ENCODE measurements around the gene POLR1C.
"Not testable (repeated sequence)": the region's sequence is repeated elsewhere in the genome, so short reads cannot be mapped to it uniquely, and the experiment has no call there.

POLR1C gene

GRCh38 chr6:43516697-43517504 lies at the start of gene POLR1C, which contains the start of gene YIPF3:
TSS of gene POLR1C (plus strand) at chr6:43517089. CDS start at chr6:43517110, 21 bp downstream.
TSS of gene YIPF3 (minus strand) at chr6:43516926. CDS start at chr6:43516807, 119 bp downstream.
- peak; percentile 89 to 97 for DNase-seq (ENCODE audit: low read depth in 2 of 2)

GRCh38 chr6:43467265-43467664 lies 49.6 kb upstream of the POLR1C start:
- not testable (repeated sequence) for DNase-seq (ENCODE audit: low read depth in 2 of 2)

GRCh38 chr6:43467752-43468151 lies 49.1 kb upstream of the POLR1C start:
- DNase-seq (ENCODE audit: low read depth in 2 of 2) = no peak

GRCh38 chr6:43468240-43468639 lies 48.6 kb upstream of the POLR1C start:
- no peak for DNase-seq (ENCODE audit: low read depth in 2 of 2)

- no peak for DNase-seq (ENCODE audit: low read depth in 2 of 2)
These were observed 47.9 kb upstream of the POLR1C start for GRCh38 chr6:43468748-43469681.

GRCh38 chr6:43469947-43470346 lies 46.9 kb upstream of the POLR1C start:
- DNase-seq (ENCODE audit: low read depth in 2 of 2) = no peak

GRCh38 chr6:43471399-43471798 lies 45.5 kb upstream of the POLR1C start:
- DNase-seq (ENCODE audit: low read depth in 2 of 2) = no peak

GRCh38 chr6:43472515-43472914 lies 44.4 kb upstream of the POLR1C start:
- no peak for DNase-seq (ENCODE audit: low read depth in 2 of 2)

- no peak for DNase-seq (ENCODE audit: low read depth in 2 of 2)
These were observed 41.4 kb upstream of the POLR1C start for GRCh38 chr6:43475516-43475915.

GRCh38 chr6:43476746-43477145 lies 40.1 kb upstream of the POLR1C start:
- DNase-seq (ENCODE audit: low read depth in 2 of 2) = no peak

- DNase-seq (ENCODE audit: low read depth in 2 of 2) = peak; percentile 98
These were observed 39.5 kb upstream of the POLR1C start, which contains the start of gene TJAP1 for GRCh38 chr6:43477235-43478007. TSS of gene TJAP1 (plus strand) at chr6:43477570. CDS start at chr6:43499002, 21,432 bp downstream.

GRCh38 chr6:43478008-43478372 lies 38.9 kb upstream of the POLR1C start:
- DNase-seq (ENCODE audit: low read depth in 2 of 2) = no peak

GRCh38 chr6:43481075-43481474 lies 35.8 kb upstream of the POLR1C start:
- DNase-seq (ENCODE audit: low read depth in 2 of 2) = no peak

- no peak for DNase-seq (ENCODE audit: low read depth in 2 of 2)
These were observed 35.2 kb upstream of the POLR1C start for GRCh38 chr6:43481591-43482236.

GRCh38 chr6:43488667-43489276 lies 28.1 kb upstream of the POLR1C start:
- no peak for DNase-seq (ENCODE audit: low read depth in 2 of 2)

- DNase-seq (ENCODE audit: low read depth in 2 of 2) = no peak
These were observed 27.4 kb upstream of the POLR1C start for GRCh38 chr6:43489277-43490072.

GRCh38 chr6:43490523-43490939 lies 26.4 kb upstream of the POLR1C start:
- DNase-seq (ENCODE audit: low read depth in 2 of 2) = no peak

- DNase-seq (ENCODE audit: low read depth in 2 of 2) = no peak
These were observed 24.9 kb upstream of the POLR1C start for GRCh38 chr6:43491750-43492661.

- no peak for DNase-seq (ENCODE audit: low read depth in 2 of 2)
These were observed 24.2 kb upstream of the POLR1C start for GRCh38 chr6:43492673-43493072.
